K562 (cell line): Measurements from ENCODE around the gene ADORA3. TPM values are rescaled to one million over a fixed set of nuclear protein-coding genes. Genes with fewer than 3 reads are reported as not detected.
A peak's percentile ranks its signal among the peaks of the same experiment; 100 is the strongest.
"Not testable (repeated sequence)": the region's sequence is repeated elsewhere in the genome, so short reads cannot be mapped to it uniquely, and the experiment has no call there.

Experiments used
- ATAC-seq: fragments of 200-7000 bp; cut with Tn5 transposase; 3 replicates; pipeline ENCODE4 v1.9.1; 2020; ENCODE audit warnings: moderate library complexity
- BruUV-seq: library from RNA; stranded (reverse); fragments of 400-500 nt; replicated peaks from 2 replicates; lab custom pipeline; 2021; lab: Mats Ljungman, UMichigan
- CTCF ChIA-PET: fragments of 300-600 bp; formaldehyde crosslinking; extraction: SDS; loops from one replicate; lab custom pipeline; 2021; ENCODE audit warnings: low intra/inter-chr PET ratio; lab: Yijun Ruan, JAX
- POLR2A ChIA-PET: fragments of 300-600, 350-650 bp; sonication (Branson Sonifier 250); formaldehyde crosslinking; extraction: SDS; loops from one replicate; lab custom pipeline; 2021; ENCODE audit warnings: antibody characterized with exemption, inconsistent platforms; lab: Yijun Ruan, JAX
- DNase-seq, 4 experiments: peaks; one replicate each; pipeline versions ENCODE4 v3.0.0 to v3.0.0-alpha.2; 2011 to 2018; ENCODE audit warnings: low spot score in 3 of 4, mixed read lengths in 3 of 4; ENCODE audit errors: extremely low read depth in 1 of 4
- FAIRE-seq: peaks from 2 replicates; lab custom pipeline; 2011; peaks lifted over from hg19 to GRCh38; lab: Jason Lieb, UNC
- H2AFZ ChIP-seq: 2 replicates; pipeline ENCODE4 v1.6.0; 2011; ENCODE audit warnings: low read depth, low read length, control low read depth, inconsistent platforms
- H3K27ac ChIP-seq: fragments of 200-600 bp; 3 replicates; pipeline ENCODE4 v1.8.0; 2011; ENCODE audit warnings: low read depth, mild to moderate bottlenecking, control low read depth, inconsistent platforms, low read length, moderate library complexity, mixed read lengths; ENCODE audit errors: extremely low read depth
- H3K27me3 ChIP-seq, 2 experiments: fragments of 300-600 bp in 1 of 2; 2 replicates in 1 of 2; 3 replicates in 1 of 2; pipeline versions ENCODE4 v1.6.0 to v1.8.0; 2011; ENCODE audit warnings: inconsistent platforms in 2 of 2, low read length in 2 of 2, mild to moderate bottlenecking in 1 of 2, mixed read lengths in 1 of 2, moderate library complexity in 1 of 2; ENCODE audit not compliant: control insufficient read depth in 2 of 2, insufficient read depth in 2 of 2
- H3K36me3 ChIP-seq: fragments of 300-600 bp; 3 replicates; pipeline ENCODE4 v1.8.0; 2011; ENCODE audit warnings: mild to moderate bottlenecking, low read length, inconsistent platforms; ENCODE audit not compliant: control insufficient read depth, insufficient read depth
- H3K4me1 ChIP-seq, 2 experiments: fragments of 200-600 bp in 1 of 2; replicated peaks in 1 of 2; 2 replicates in 1 of 2; 3 replicates in 1 of 2; pipeline versions ENCODE4 v1.5.1 to v1.8.0; 2011; ENCODE audit warnings: inconsistent platforms in 2 of 2, low read length in 2 of 2, mild to moderate bottlenecking in 1 of 2, mixed read lengths in 1 of 2, moderate library complexity in 1 of 2; ENCODE audit not compliant: control insufficient read depth in 2 of 2, insufficient read depth in 2 of 2
- H3K4me2 ChIP-seq: 2 replicates; pipeline ENCODE4 v1.6.1; 2011; ENCODE audit warnings: low read length, control low read depth, inconsistent platforms, mixed read lengths; ENCODE audit not compliant: insufficient read depth
- H3K4me3 ChIP-seq: fragments of 200-600 bp; sonication (generic), shearing (Covaris generic); 2 replicates; pipeline ENCODE4 v1.5.1; 2016; ENCODE audit warnings: control low read depth, inconsistent platforms
- H3K79me2 ChIP-seq: fragments of 200-600 bp; 3 replicates; pipeline ENCODE4 v1.8.0; 2011; ENCODE audit warnings: low read length, inconsistent platforms; ENCODE audit not compliant: control insufficient read depth, insufficient read depth
- H3K9ac ChIP-seq, 2 experiments: 2 replicates each; pipeline versions ENCODE4 v1.6.0 to v1.6.1; 2011; ENCODE audit warnings: low read depth in 2 of 2, low read length in 2 of 2, control low read depth in 1 of 2, inconsistent platforms in 1 of 2, mild to moderate bottlenecking in 1 of 2, mixed read lengths in 1 of 2; ENCODE audit not compliant: insufficient read depth in 1 of 2
- H3K9me1 ChIP-seq: one replicate; pipeline ENCODE4 v1.6.0; 2011; ENCODE audit warnings: inconsistent platforms, mild to moderate bottlenecking, low read length, moderate library complexity; ENCODE audit not compliant: control insufficient read depth, insufficient read depth
- H3K9me3 ChIP-seq: replicated peaks from 2 replicates; pipeline ENCODE4 v1.5.1; 2011; ENCODE audit warnings: low read depth, low read length, inconsistent platforms; ENCODE audit not compliant: control insufficient read depth, insufficient read depth
- H4K20me1 ChIP-seq: replicated peaks from 2 replicates; pipeline ENCODE4 v1.6.1; 2011; ENCODE audit warnings: low read length, inconsistent platforms, mixed read lengths; ENCODE audit not compliant: control insufficient read depth, insufficient read depth
- C11orf30 ChIP-seq: fragments of 450-650 bp; IDR thresholded peaks from 2 replicates; pipeline ENCODE4 v1.6.1; 2016; ENCODE audit warnings: low read depth, mild to moderate bottlenecking
- SMARCC2 ChIP-seq: fragments of 450-650 bp; IDR thresholded peaks from 2 replicates; pipeline ENCODE4 v1.6.1; 2017; ENCODE audit warnings: antibody characterized with exemption, moderate library complexity, mild to moderate bottlenecking, low read depth
- ZNF316 ChIP-seq: fragments of 450-650 bp; IDR thresholded peaks from 2 replicates; pipeline ENCODE4 v1.6.1; 2016
- ZNF780A ChIP-seq: fragments of 250-450 bp; sonication (Bioruptor Pico); IDR thresholded peaks from 2 replicates; pipeline ENCODE4 v1.5.0; 2021; ENCODE audit warnings: mild to moderate bottlenecking
- WGBS: fragments of 100-300 bp; shearing (Covaris generic); methylation state at CpG from one replicate; pipeline ENCODE4 v1.1.6; 2016; ENCODE audit warnings: low coverage, mixed read lengths; ENCODE audit not compliant: insufficient coverage; ENCODE audit errors: missing lambda C conversion rate; 5-methylcytosine and 5-hydroxymethylcytosine counted together
- in situ Hi-C: fragments of 300-500 bp; cut with MboI; formaldehyde crosslinking; loops from 4 replicates; pipeline ENCODE4 v1.15.0; 2018; ENCODE audit warnings: inconsistent platforms, mixed read lengths
- intact Hi-C: fragments of 100-400 bp; cut with micrococcal nuclease; formaldehyde crosslinking; loops from 2 replicates; pipeline ENCODE4 v1.14.2; 2022
- polyA plus RNA-seq, 8 experiments: library from polyadenylated mRNA; depleted of rRNA in 4 of 8; stranded (reverse) in 5 of 8; unstranded in 3 of 8; fragments of >200 nt; fragmentation: Nextera tagmentation in 2 of 8; fragmentation: Illumina TruSeq in 1 of 8; extraction: Ambion mirVana in 2 of 8; extraction: Trizol in 1 of 8; gene quantifications; 2 replicates each; pipeline versions ENCODE4 v1.2.1 to v1.2.3, GENCODE V29; 2011 to 2014; ENCODE audit warnings: inconsistent platforms in 1 of 8, missing spikeins in 1 of 8
- total RNA-seq, 7 experiments: library from RNA; depleted of rRNA in 6 of 7; stranded (reverse); fragments of >200 nt in 6 of 7; fragmentation: Illumina TruSeq in 2 of 7; extraction: Trizol in 2 of 7; gene quantifications; 2 replicates each; pipeline versions ENCODE4 v1.2.1 to v1.2.3, GENCODE V29; 2011 to 2021; ENCODE audit warnings: low replicate concordance in 1 of 7

ADORA3 gene
- total and polyA plus RNA-seq, 9 of the 15 experiments (the other 6 are each of a cell fraction or from before 2014, with no cell fraction given), result 0.09 to 0.35 (median 0.16) TPM; not detected in 3

- intact Hi-C loops, H3K9me1 ChIP-seq, BruUV-seq, H3K9me3 ChIP-seq, H3K27me3 ChIP-seq, FAIRE-seq, in situ Hi-C loops, H3K27ac ChIP-seq, H3K9ac ChIP-seq, POLR2A ChIA-PET, DNase-seq, CTCF ChIA-PET, H3K79me2 ChIP-seq, H3K4me3 ChIP-seq, H3K36me3 ChIP-seq, ATAC-seq, H4K20me1 ChIP-seq, H3K4me2 ChIP-seq, H3K4me1 ChIP-seq, H2AFZ ChIP-seq: not testable (repeated sequence)
- WGBS, result 0% methylated on average over 1 of the region's 1 CpG
Measured at GRCh38 chr1:111547786-111548185, 44.4 kb upstream of the ADORA3 start.

GRCh38 chr1:111542187-111542586, 38.8 kb upstream of the ADORA3 start:
- no TSS peak for BruUV-seq
- intact Hi-C loops, result no loop called here
- TF ChIP-seq ZNF780A (CRISPR knock-in tag), result no peak
- no peak for TF ChIP-seq SMARCC2
- peak; percentile 60 for TF ChIP-seq ZNF316
- TF ChIP-seq C11orf30, result peak; percentile 15; the same call in 1 of the 2 replicates
- FAIRE-seq (no peak), ATAC-seq (no peak), DNase-seq (no peak)
- Histone ChIP-seq H3K9me1 (no peaks in the 10 kb centered on the region), H2AFZ (no peak overlapping the region), H3K9me3 (no peaks in the 10 kb centered on the region), H3K4me1 (no peaks in the 10 kb centered on the region), H3K9ac (no peak overlapping the region), H4K20me1 (no peaks in the 10 kb centered on the region), H3K79me2 (no peaks in the 10 kb centered on the region), H3K27ac (no peak overlapping the region), H3K4me2 (no peak overlapping the region), H3K27me3 (peaks cover 10 to 13% of the 10 kb centered on the region in 2 experiments; a peak in 4 of 5 replicates), H3K36me3 (no peaks in the 10 kb centered on the region), H3K4me3 (no peak overlapping the region)
- in situ Hi-C loops, result no loop called here
- CTCF ChIA-PET, result no interaction called here
- POLR2A ChIA-PET, result no interaction called here
- 30% methylated on average over 14 of the region's 14 CpGs for WGBS
